Measurements from ENCODE around the gene ZNF267.

The ZNF267 gene

DNA sequence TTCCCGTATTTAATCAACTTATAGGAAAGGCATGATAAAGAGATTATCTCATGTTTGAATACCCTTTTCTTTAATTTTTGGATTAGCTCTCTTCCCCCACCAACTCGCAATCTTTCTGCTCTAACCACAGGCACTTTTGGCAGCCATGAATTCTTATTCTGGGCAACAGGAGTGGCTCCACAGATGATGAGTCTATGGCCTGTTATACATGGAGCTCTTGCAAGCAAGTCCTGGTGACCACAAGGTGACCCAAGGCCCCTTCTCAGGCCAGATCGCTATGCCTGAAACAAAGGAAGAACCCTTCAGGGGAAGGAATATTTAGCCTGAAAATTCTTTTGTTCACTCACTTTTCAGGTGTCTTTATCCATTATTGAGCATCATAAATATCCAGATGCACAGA, 10.8 kb upstream of the ZNF267 start:
- no peak for ATAC-seq

GRCh38 chr16:31868164-31868563, 5.4 kb upstream of the ZNF267 start:
- TF ChIP-seq ZNF70 (CRISPR knock-in tag; IDR thresholded peaks at IDR 0.05) (no peak), CREB5 (CRISPR knock-in tag; IDR thresholded peaks at IDR 0.05; ENCODE audit: low read depth) (no peak)
- ATAC-seq: peak; percentile 20; the same call in 2 of the 3 replicates

More for the DNA sequence above, 10.8 kb upstream of the ZNF267 start:
- TF ChIP-seq BACH2 (CRISPR knock-in tag; IDR thresholded peaks at IDR 0.05; ENCODE audit: borderline replicate concordance) (no peak), TOX (CRISPR knock-in tag; IDR thresholded peaks at IDR 0.05; ENCODE audit: borderline replicate concordance) (no peak), TSHZ2 (CRISPR knock-in tag; IDR thresholded peaks at IDR 0.05) (no peak), SNAI2 (CRISPR knock-in tag; IDR thresholded peaks at IDR 0.05) (no peak), ARNTL (CRISPR knock-in tag; IDR thresholded peaks at IDR 0.05; ENCODE audit: borderline replicate concordance, low read depth) (no peak), TCF4 (CRISPR knock-in tag; IDR thresholded peaks at IDR 0.05; ENCODE audit: borderline replicate concordance) (no peak), ESRRG (CRISPR knock-in tag; IDR thresholded peaks at IDR 0.05) (no peak), OSR1 (CRISPR knock-in tag; IDR thresholded peaks at IDR 0.05) (no peak), GLIS3 (CRISPR knock-in tag; IDR thresholded peaks at IDR 0.05) (no peak), ZFP3 (CRISPR knock-in tag; IDR thresholded peaks at IDR 0.05) (no peak), ZFP30 (CRISPR knock-in tag; IDR thresholded peaks at IDR 0.05) (no peak), PPARA (CRISPR knock-in tag; IDR thresholded peaks at IDR 0.05; ENCODE audit: borderline replicate concordance) (no peak)

GRCh38 chr16:31868691-31869167, 4.9 kb upstream of the ZNF267 start:
- TF ChIP-seq TSHZ2 (CRISPR knock-in tag; IDR thresholded peaks at IDR 0.05): no peak
- TF ChIP-seq BACH2 (CRISPR knock-in tag; IDR thresholded peaks at IDR 0.05; ENCODE audit: borderline replicate concordance): no peak
- TF ChIP-seq, protein P1, sequence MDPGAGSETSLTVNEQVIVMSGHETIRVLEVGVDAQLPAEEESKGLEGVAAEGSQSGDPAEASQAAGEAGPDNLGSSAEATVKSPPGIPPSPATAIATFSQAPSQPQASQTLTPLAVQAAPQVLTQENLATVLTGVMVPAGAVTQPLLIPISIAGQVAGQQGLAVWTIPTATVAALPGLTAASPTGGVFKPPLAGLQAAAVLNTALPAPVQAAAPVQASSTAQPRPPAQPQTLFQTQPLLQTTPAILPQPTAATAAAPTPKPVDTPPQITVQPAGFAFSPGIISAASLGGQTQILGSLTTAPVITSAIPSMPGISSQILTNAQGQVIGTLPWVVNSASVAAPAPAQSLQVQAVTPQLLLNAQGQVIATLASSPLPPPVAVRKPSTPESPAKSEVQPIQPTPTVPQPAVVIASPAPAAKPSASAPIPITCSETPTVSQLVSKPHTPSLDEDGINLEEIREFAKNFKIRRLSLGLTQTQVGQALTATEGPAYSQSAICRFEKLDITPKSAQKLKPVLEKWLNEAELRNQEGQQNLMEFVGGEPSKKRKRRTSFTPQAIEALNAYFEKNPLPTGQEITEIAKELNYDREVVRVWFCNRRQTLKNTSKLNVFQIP (CRISPR knock-in tag; IDR thresholded peaks at IDR 0.05; ENCODE audit: borderline replicate concordance, low read depth): no peak
- no peak for TF ChIP-seq ZFP30 (CRISPR knock-in tag; IDR thresholded peaks at IDR 0.05)
- no peak for TF ChIP-seq ARNTL (CRISPR knock-in tag; IDR thresholded peaks at IDR 0.05; ENCODE audit: borderline replicate concordance, low read depth)
- no peak for TF ChIP-seq ZFP3 (CRISPR knock-in tag; IDR thresholded peaks at IDR 0.05)
- no peak for TF ChIP-seq CSDC2 (CRISPR knock-in tag; IDR thresholded peaks at IDR 0.05)
- no peak for TF ChIP-seq ZC3H10 (CRISPR knock-in tag; IDR thresholded peaks at IDR 0.05)
- no peak for TF ChIP-seq ESRRG (CRISPR knock-in tag; IDR thresholded peaks at IDR 0.05)
- TF ChIP-seq RARB (CRISPR knock-in tag; IDR thresholded peaks at IDR 0.05): no peak
- no peak for TF ChIP-seq PPARA (CRISPR knock-in tag; IDR thresholded peaks at IDR 0.05; ENCODE audit: borderline replicate concordance)
- no peak for TF ChIP-seq GLIS3 (CRISPR knock-in tag; IDR thresholded peaks at IDR 0.05)
- ATAC-seq: peak; percentile 93

DNA sequence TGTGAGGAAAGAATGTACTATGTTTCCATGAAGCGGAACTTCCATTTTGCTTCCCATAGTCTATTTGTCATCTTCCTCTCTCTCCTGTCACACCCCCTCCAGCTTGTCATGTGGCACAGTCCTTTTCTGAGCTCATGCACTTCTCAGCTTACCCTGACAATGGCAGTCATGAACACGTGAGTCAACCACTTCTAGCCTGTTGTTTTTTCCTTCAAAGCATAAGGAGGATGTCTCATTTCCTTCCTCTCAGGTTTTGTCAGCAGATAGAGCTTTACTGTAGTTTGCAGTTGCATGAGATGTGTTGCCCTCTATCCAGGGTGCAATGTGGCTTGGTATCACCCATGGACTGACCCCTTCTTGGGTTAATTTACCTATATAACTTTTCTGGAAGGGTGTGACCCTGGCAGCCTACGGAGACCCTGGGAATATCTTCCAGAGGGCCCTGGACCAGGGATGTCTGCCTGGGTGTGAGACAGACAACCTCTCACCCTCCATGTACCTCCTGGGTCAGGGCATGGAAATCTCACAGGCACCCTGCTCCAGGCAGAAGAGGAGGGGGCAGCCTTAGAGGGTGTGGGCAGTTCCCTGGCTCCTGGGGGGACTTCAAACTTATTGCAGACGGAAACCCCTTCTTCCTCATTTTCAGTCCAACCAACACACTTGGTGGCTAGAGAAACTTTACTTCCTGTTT, 4.0 kb upstream of the ZNF267 start:
- ATAC-seq: 0 out of 3 replicates have a peak, but pooled peaks have one; percentile 7
- TF ChIP-seq TCF4 (CRISPR knock-in tag; IDR thresholded peaks at IDR 0.05; ENCODE audit: borderline replicate concordance) (no peak), ISL1 (CRISPR knock-in tag; IDR thresholded peaks at IDR 0.05) (no peak), SNAI2 (CRISPR knock-in tag; IDR thresholded peaks at IDR 0.05) (no peak), CREB5 (CRISPR knock-in tag; IDR thresholded peaks at IDR 0.05; ENCODE audit: low read depth) (no peak), CSDC2 (CRISPR knock-in tag; IDR thresholded peaks at IDR 0.05) (no peak), GLIS3 (CRISPR knock-in tag; IDR thresholded peaks at IDR 0.05) (no peak), TOX (CRISPR knock-in tag; IDR thresholded peaks at IDR 0.05; ENCODE audit: borderline replicate concordance) (no peak), CSRNP3 (CRISPR knock-in tag; IDR thresholded peaks at IDR 0.05) (no peak)
